HepG2 (cell line): ENCODE data around the gene KDM1B. TPM values are rescaled to one million over a fixed set of nuclear protein-coding genes. Genes with fewer than 3 reads are reported as not detected.
A peak's percentile ranks its signal among the peaks of the same experiment; 100 is the strongest.

Experiments
- DRAP1 ChIP-seq: IDR thresholded peaks from 2 replicates; pipeline ENCODE4 v1.6.1; 2016; ENCODE audit warnings: missing genetic modification reagents, missing compliant biosample characterization
- ETS1 ChIP-seq: sonication (generic); formaldehyde crosslinking; IDR thresholded peaks from 2 replicates; pipeline ENCODE4 v1.4.0; 2020; ENCODE audit warnings: missing genetic modification reagents
- IKZF5 ChIP-seq: IDR thresholded peaks from 2 replicates; pipeline ENCODE4 v1.6.1; 2018; ENCODE audit warnings: missing genetic modification reagents, mild to moderate bottlenecking, missing compliant biosample characterization
- KIAA2018 ChIP-seq: sonication (generic); formaldehyde crosslinking; IDR thresholded peaks from 2 replicates; pipeline ENCODE4 v1.5.0; 2020; ENCODE audit warnings: mild to moderate bottlenecking, missing genetic modification reagents, borderline replicate concordance
- NCOR1 ChIP-seq: fragments of 200-600 bp; sonication (generic); IDR thresholded peaks from 2 replicates; pipeline ENCODE4 v1.7.0; 2017; ENCODE audit warnings: antibody characterized with exemption, low read length, borderline replicate concordance
- NKX3-1 ChIP-seq: sonication (generic); formaldehyde crosslinking; IDR thresholded peaks from 2 replicates; pipeline ENCODE4 v1.5.0; 2020; ENCODE audit warnings: missing genetic modification reagents
- NR3C1 ChIP-seq: sonication (generic); formaldehyde crosslinking; IDR thresholded peaks from 2 replicates; pipeline ENCODE4 v1.4.0; 2020; ENCODE audit warnings: missing genetic modification reagents
- POLR2G ChIP-seq: fragments of 200-400 bp; formaldehyde crosslinking; IDR thresholded peaks from 2 replicates; pipeline ENCODE4 v1.6.1; 2018; ENCODE audit warnings: mild to moderate bottlenecking, low read depth, low read length, moderate library complexity
- SETDB1 ChIP-seq: sonication (generic); formaldehyde crosslinking; IDR thresholded peaks from 2 replicates; pipeline ENCODE4 v1.5.1; 2020; ENCODE audit warnings: missing genetic modification reagents, mild to moderate bottlenecking, borderline replicate concordance
- SOX13 ChIP-seq, 3 experiments: fragments of 450-650 bp in 1 of 3; sonication (generic) in 1 of 3; formaldehyde crosslinking in 1 of 3; IDR thresholded peaks in 2 of 3; conservative IDR thresholded peaks in 1 of 3; 2 replicates each; pipeline versions ENCODE4 v1.5.0 to v1.6.1; 2016 to 2020; ENCODE audit warnings: antibody characterized with exemption in 1 of 3, mild to moderate bottlenecking in 1 of 3, missing compliant biosample characterization in 1 of 3, missing genetic modification reagents in 1 of 3, moderate library complexity in 1 of 3
- ZKSCAN5 ChIP-seq: sonication (generic); formaldehyde crosslinking; IDR thresholded peaks from 2 replicates; pipeline ENCODE4 v1.5.1; 2020; ENCODE audit warnings: mild to moderate bottlenecking, missing genetic modification reagents
- ZNF10 ChIP-seq: sonication (generic); formaldehyde crosslinking; IDR thresholded peaks from 2 replicates; pipeline ENCODE4 v1.4.0; 2020; ENCODE audit warnings: mild to moderate bottlenecking, low read depth, missing genetic modification reagents, borderline replicate concordance
- ZNF335 ChIP-seq: sonication (generic); formaldehyde crosslinking; IDR thresholded peaks from 2 replicates; pipeline ENCODE4 v1.4.0; 2020; ENCODE audit warnings: missing genetic modification reagents
- ZNF543 ChIP-seq: sonication (generic); formaldehyde crosslinking; IDR thresholded peaks from 2 replicates; pipeline ENCODE4 v1.4.0; 2020; ENCODE audit warnings: mild to moderate bottlenecking, missing genetic modification reagents
- ZNF639 ChIP-seq: conservative IDR thresholded peaks from 2 replicates; pipeline ENCODE4 v1.6.1; 2018; ENCODE audit warnings: missing genetic modification reagents
- ZNF773 ChIP-seq: sonication (generic); formaldehyde crosslinking; IDR thresholded peaks from 2 replicates; pipeline ENCODE4 v1.4.0; 2020; ENCODE audit warnings: missing genetic modification reagents, borderline replicate concordance
- polyA plus RNA-seq, 8 experiments: library from polyadenylated mRNA; depleted of rRNA in 3 of 8; stranded (reverse) in 7 of 8; unstranded in 1 of 8; fragments of >200 nt; fragmentation: Illumina TruSeq in 4 of 8; extraction: Trizol in 4 of 8; gene quantifications; 2 replicates each; pipeline versions ENCODE4 v1.2.1 to v1.2.3, GENCODE V29; 2011 to 2016; ENCODE audit warnings: low read depth in 4 of 8, missing spikeins in 1 of 8, mixed read lengths in 1 of 8; ENCODE audit not compliant: insufficient read depth in 1 of 8
- total RNA-seq, 5 experiments: library from RNA; depleted of rRNA; stranded (reverse); fragments of >200 nt; fragmentation: Illumina TruSeq; extraction: Trizol; gene quantifications; 2 replicates each; pipeline ENCODE4 v1.2.3, GENCODE V29; 2016; ENCODE audit warnings: low read depth in 1 of 5

KDM1B gene
- total and polyA plus RNA-seq, 2 of the 13 experiments (the other 11 are each of a cell fraction or from before 2014, with no cell fraction given), result 9.8 to 13.2 TPM

GRCh38 chr6:18155150-18155863 lies at the start of gene KDM1B (continued):
- TF ChIP-seq KIAA2018 (CRISPR knock-in tag) (no peak), DRAP1 (peak; percentile 85), ZNF639 (CRISPR knock-in tag) (peak; percentile 68; the same call in 1 of the 2 replicates), SETDB1 (CRISPR knock-in tag) (no peak), ZNF543 (CRISPR knock-in tag) (peak; percentile 65), ZNF335 (no peak), IKZF5 (CRISPR knock-in tag) (no peak; the same call in 1 of the 2 replicates), SOX13 (IDR thresholded peaks at IDR 0.05) (no peak), SOX13 (CRISPR knock-in tag; conservative IDR thresholded peaks at IDR 0.05 in 1 of 2, IDR thresholded peaks at IDR 0.05 in 1 of 2) (peak in 1 of 2 experiments; percentile 20; a peak in 1 of 4 replicates), NR3C1 (no peak), NKX3-1 (no peak), ETS1 (CRISPR knock-in tag) (no peak), ZNF773 (CRISPR knock-in tag) (0 out of 2 replicates have a peak, but pooled peaks have one; percentile 40), POLR2G (peak; percentile 63), ZKSCAN5 (CRISPR knock-in tag) (no peak), ZNF10 (0 out of 2 replicates have a peak, but pooled peaks have one; percentile 43), NCOR1 (no peak)
